Measurements from ENCODE around the gene SMPD3. TPM values are rescaled to one million over a fixed set of nuclear protein-coding genes. Genes with fewer than 3 reads are reported as not detected.

The SMPD3 gene
- total RNA-seq, 1 experiment from 2014 or later: 0.70 TPM

DNA sequence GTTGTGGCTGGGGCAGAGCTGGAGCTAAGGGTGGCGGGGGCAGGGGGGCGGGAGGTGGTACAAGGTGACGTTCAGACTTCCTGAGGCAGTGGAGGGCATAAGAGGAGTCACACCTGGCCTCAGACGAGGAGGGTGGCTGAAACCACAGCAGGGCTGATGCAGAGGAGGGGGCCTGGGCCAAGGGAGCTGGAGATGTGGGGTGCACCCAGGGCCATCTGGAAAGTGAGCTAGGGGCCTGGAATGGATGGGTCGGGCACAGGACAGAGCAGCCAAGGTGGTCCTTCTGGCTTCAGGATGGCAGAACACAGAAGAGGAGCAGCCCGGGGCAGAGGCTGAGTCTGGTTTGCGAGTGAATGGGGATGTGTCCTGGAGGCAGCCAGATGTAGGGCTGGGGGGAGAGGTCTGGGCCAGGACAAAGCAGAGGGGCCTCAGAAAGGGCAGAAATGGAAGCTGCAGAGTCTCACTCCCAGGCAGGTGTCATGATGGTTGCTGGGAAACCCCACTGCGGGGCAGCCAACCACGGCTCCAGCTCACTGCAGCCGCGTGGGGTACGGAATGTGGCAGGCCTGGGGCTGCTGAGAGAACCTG lies 79.9 kb downstream of the SMPD3 start:
- Mint-ChIP-seq H3K4me1 (peaks cover 22 to 45% of the 10 kb centered on the region in 2 experiments), H3K9me3 (no peaks in the 10 kb centered on the region), H3K4me3 (peak overlapping the region in 1 of 2 experiments; percentile 55; a peak in 1 of 5 replicates), H3K27me3 (ENCODE audit: low read depth) (peaks cover 12% of the 10 kb centered on the region), H3K27ac (peak overlapping the region in 1 of 3 experiments; percentile 76; a peak in 2 of 7 replicates), H3K36me3 (ENCODE audit: insufficient read depth in 1 of 3, low read depth in 3 of 3) (no peaks in the 10 kb centered on the region)
- H3K23me2 ChIP-seq (ENCODE audit: insufficient read length, low read depth, low read length, poor library complexity, severe bottlenecking): no peaks in the 10 kb centered on the region
- H4K5ac ChIP-seq (ENCODE audit: insufficient read length, low read depth, low read length): no peak overlapping the region
- H3K4me1 ChIP-seq (ENCODE audit: insufficient read depth, low read length): no peaks in the 10 kb centered on the region
- H3K27me3 ChIP-seq (ENCODE audit: insufficient read depth, low read length): no peaks in the 10 kb centered on the region
- no peak overlapping the region for H3K56ac ChIP-seq (ENCODE audit: insufficient read length, low read depth, low read length)
- H3K4ac ChIP-seq (ENCODE audit: low read depth, low read length): no peak overlapping the region
- no peak overlapping the region for H2BK12ac ChIP-seq (ENCODE audit: insufficient read length, low read depth, low read length)
- no peak overlapping the region for H2AK5ac ChIP-seq (ENCODE audit: insufficient read length, low read length)
- H3K14ac ChIP-seq (ENCODE audit: insufficient read depth, low read length): no peak overlapping the region
- no peak overlapping the region for H3K4me2 ChIP-seq (ENCODE audit: insufficient read depth, insufficient read length, low read length)
- H2BK120ac ChIP-seq (ENCODE audit: low read depth, low read length, poor library complexity, severe bottlenecking): no peak overlapping the region
- H3K18ac ChIP-seq (ENCODE audit: insufficient read length, low read depth, low read length): no peak overlapping the region
- H3K27ac ChIP-seq (ENCODE audit: insufficient read length, low read depth, low read length): no peak overlapping the region
- no peak overlapping the region for H3K23ac ChIP-seq (ENCODE audit: insufficient read length, low read depth, low read length)
- no peaks in the 10 kb centered on the region for H3K79me2 ChIP-seq (ENCODE audit: insufficient read depth, low read length)
- H3T11ph ChIP-seq (ENCODE audit: low read length): no peak overlapping the region
- DNase-seq: no peak
- no peak overlapping the region for H4K91ac ChIP-seq (ENCODE audit: insufficient read length, low read depth, low read length)
- no peak overlapping the region for H2AFZ ChIP-seq (ENCODE audit: low read length)
- no peak overlapping the region for H2BK20ac ChIP-seq (ENCODE audit: low read depth, low read length, poor library complexity, severe bottlenecking)
- H3K9me3 ChIP-seq (ENCODE audit: control insufficient read depth, low read depth, low read length): no peaks in the 10 kb centered on the region
- no peaks in the 10 kb centered on the region for H4K20me1 ChIP-seq (ENCODE audit: control insufficient read depth, insufficient read depth, insufficient read length)
- TF ChIP-seq, protein P1, sequence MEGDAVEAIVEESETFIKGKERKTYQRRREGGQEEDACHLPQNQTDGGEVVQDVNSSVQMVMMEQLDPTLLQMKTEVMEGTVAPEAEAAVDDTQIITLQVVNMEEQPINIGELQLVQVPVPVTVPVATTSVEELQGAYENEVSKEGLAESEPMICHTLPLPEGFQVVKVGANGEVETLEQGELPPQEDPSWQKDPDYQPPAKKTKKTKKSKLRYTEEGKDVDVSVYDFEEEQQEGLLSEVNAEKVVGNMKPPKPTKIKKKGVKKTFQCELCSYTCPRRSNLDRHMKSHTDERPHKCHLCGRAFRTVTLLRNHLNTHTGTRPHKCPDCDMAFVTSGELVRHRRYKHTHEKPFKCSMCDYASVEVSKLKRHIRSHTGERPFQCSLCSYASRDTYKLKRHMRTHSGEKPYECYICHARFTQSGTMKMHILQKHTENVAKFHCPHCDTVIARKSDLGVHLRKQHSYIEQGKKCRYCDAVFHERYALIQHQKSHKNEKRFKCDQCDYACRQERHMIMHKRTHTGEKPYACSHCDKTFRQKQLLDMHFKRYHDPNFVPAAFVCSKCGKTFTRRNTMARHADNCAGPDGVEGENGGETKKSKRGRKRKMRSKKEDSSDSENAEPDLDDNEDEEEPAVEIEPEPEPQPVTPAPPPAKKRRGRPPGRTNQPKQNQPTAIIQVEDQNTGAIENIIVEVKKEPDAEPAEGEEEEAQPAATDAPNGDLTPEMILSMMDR (conservative IDR thresholded peaks at IDR 0.05): no peak
- H4K8ac ChIP-seq (replicated peaks; ENCODE audit: insufficient read length, low read depth, low read length): no peak overlapping the region
- no CpG with 5 or more reads among the region's 12 CpGs for WGBS (ENCODE audit: extremely low coverage, insufficient read length, low lambda C conversion rate)
- H3K9ac ChIP-seq (ENCODE audit: extremely low read depth, insufficient read length, low read length): no peak overlapping the region
- no peaks in the 10 kb centered on the region for H3K79me1 ChIP-seq (ENCODE audit: insufficient read depth, low read depth, low read length, poor library complexity, severe bottlenecking)
- H2BK5ac ChIP-seq (ENCODE audit: insufficient read length, low read length): no peak overlapping the region
- H2BK15ac ChIP-seq (ENCODE audit: low read depth, low read length): no peak overlapping the region
